GM23248 (cell line): Measurements from ENCODE around the gene DYNLT1. TPM values are rescaled to one million over a fixed set of nuclear protein-coding genes. Genes with fewer than 3 reads are reported as not detected.
"Not testable (repeated sequence)": the region's sequence is repeated elsewhere in the genome, so short reads cannot be mapped to it uniquely, and the experiment has no call there.

ENCODE experiments used
- DNase-seq: peaks from one replicate; pipeline ENCODE4 v3.0.0-alpha.2; 2015
- H2AFZ ChIP-seq: fragments of 200-600 bp; sonication (generic); 2 replicates; pipeline ENCODE4 v1.6.1; 2016; ENCODE audit warnings: antibody characterized with exemption
- H3F3A ChIP-seq: fragments of 200-600 bp; sonication (generic); 2 replicates; pipeline ENCODE4 v1.6.1; 2016; ENCODE audit warnings: mild to moderate bottlenecking, antibody characterized with exemption, mixed run types; ENCODE audit not compliant: insufficient read depth
- H3K27ac ChIP-seq: fragments of 200-600 bp; sonication (generic); 2 replicates; pipeline ENCODE4 v1.5.1; 2016; ENCODE audit warnings: mild to moderate bottlenecking
- H3K27me3 ChIP-seq: fragments of 200-600 bp; sonication (generic); replicated peaks from 2 replicates; pipeline ENCODE4 v1.6.1; 2016; ENCODE audit warnings: mild to moderate bottlenecking; ENCODE audit not compliant: insufficient read depth
- H3K36me3 ChIP-seq: fragments of 200-600 bp; sonication (generic); 2 replicates; pipeline ENCODE4 v1.6.1; 2016; ENCODE audit warnings: low read depth, mild to moderate bottlenecking
- H3K4me1 ChIP-seq: fragments of 200-600 bp; sonication (generic); 2 replicates; pipeline ENCODE4 v1.6.1; 2016; ENCODE audit warnings: mild to moderate bottlenecking; ENCODE audit not compliant: insufficient read depth
- H3K4me2 ChIP-seq: fragments of 200-600 bp; sonication (generic); one replicate; pipeline ENCODE4 v1.6.1; 2016; ENCODE audit warnings: mild to moderate bottlenecking; ENCODE audit not compliant: unreplicated experiment
- H3K4me3 ChIP-seq: fragments of 200-600 bp; sonication (generic); 2 replicates; pipeline ENCODE4 v1.5.1; 2016; ENCODE audit warnings: mild to moderate bottlenecking
- H3K79me2 ChIP-seq: fragments of 200-600 bp; sonication (generic); 2 replicates; pipeline ENCODE4 v1.6.1; 2016; ENCODE audit warnings: mild to moderate bottlenecking; ENCODE audit not compliant: insufficient read depth
- H3K9ac ChIP-seq: fragments of 200-600 bp; sonication (generic); 2 replicates; pipeline ENCODE4 v1.6.1; 2016; ENCODE audit warnings: mild to moderate bottlenecking
- H3K9me2 ChIP-seq: fragments of 200-600 bp; sonication (generic); 2 replicates; pipeline ENCODE4 v1.6.1; 2016; ENCODE audit warnings: mixed run types, mild to moderate bottlenecking, moderate library complexity; ENCODE audit not compliant: insufficient read depth
- H3K9me3 ChIP-seq: fragments of 200-600 bp; sonication (generic); one replicate; pipeline ENCODE4 v1.6.1; 2017; ENCODE audit warnings: low read depth
- H4K20me1 ChIP-seq: fragments of 200-600 bp; sonication (generic); 2 replicates; pipeline ENCODE4 v1.6.0; 2016; ENCODE audit not compliant: insufficient read depth
- EZH2 ChIP-seq: fragments of 200-600 bp; sonication (generic); IDR thresholded peaks from 2 replicates; pipeline ENCODE4 v1.6.1; 2018; ENCODE audit warnings: antibody characterized with exemption, mild to moderate bottlenecking; ENCODE audit not compliant: insufficient read depth, poor library complexity, severe bottlenecking
- EZH2phosphoT487 ChIP-seq: fragments of 200-600 bp; sonication (generic); IDR thresholded peaks from 2 replicates; pipeline ENCODE4 v1.6.1; 2018; ENCODE audit warnings: antibody characterized with exemption, moderate library complexity, mild to moderate bottlenecking, low read depth; ENCODE audit not compliant: insufficient read depth
- WGBS, 2 experiments: methylation state at CpG; one replicate each; pipeline ENCODE4 v1.1.6; 2015 to 2017; ENCODE audit warnings: low lambda C conversion rate in 2 of 2, low coverage in 1 of 2; ENCODE audit errors: missing lambda C conversion rate in 2 of 2; 5-methylcytosine and 5-hydroxymethylcytosine counted together
- in situ Hi-C: fragments of 300-500 bp; cut with MboI; formaldehyde crosslinking; loops from 2 replicates; pipeline ENCODE4 v1.15.0; 2020
- polyA plus RNA-seq: library from polyadenylated mRNA; unstranded; fragments of >200 nt; fragmentation: Nextera tagmentation; extraction: Ambion mirVana; gene quantifications from 2 replicates; pipeline ENCODE4 v1.2.1, GENCODE V29; 2016
- total RNA-seq: library from RNA; depleted of rRNA; stranded (reverse); fragments of >200 nt; shearing (Covaris generic); gene quantifications from 2 replicates; pipeline ENCODE4 v1.2.3, GENCODE V29; 2014

Gene DYNLT1
- total and polyA plus RNA-seq, 2 experiments from 2014 or later: 79.7 to 368 TPM

- no peak overlapping the region for H3K27ac ChIP-seq
- no peaks in the 10 kb centered on the region for H3K9me2 ChIP-seq
- peaks cover 18% of the 10 kb centered on the region for H3F3A ChIP-seq
- H3K4me3 ChIP-seq: no peak overlapping the region
- peaks cover 12% of the 10 kb centered on the region for H3K4me1 ChIP-seq
- H2AFZ ChIP-seq: no peak overlapping the region
- no peaks in the 10 kb centered on the region for H3K27me3 ChIP-seq
- H3K9ac ChIP-seq: no peak overlapping the region
- in situ Hi-C loops: no loop called here
- WGBS, 2 experiments: 83 to 88% methylated on average over 3 of the region's 3 CpGs
- H4K20me1 ChIP-seq: no peaks in the 10 kb centered on the region
- no peaks in the 10 kb centered on the region for H3K79me2 ChIP-seq
- no peaks in the 10 kb centered on the region for H3K9me3 ChIP-seq
- H3K4me2 ChIP-seq: no peak overlapping the region
- DNase-seq: no peak
- no peak for TF ChIP-seq EZH2
- no peak for TF ChIP-seq EZH2phosphoT487
- no peaks in the 10 kb centered on the region for H3K36me3 ChIP-seq
Measured at GRCh38 chr6:158661156-158661685, 16.7 kb upstream of the DYNLT1 start.

DNA sequence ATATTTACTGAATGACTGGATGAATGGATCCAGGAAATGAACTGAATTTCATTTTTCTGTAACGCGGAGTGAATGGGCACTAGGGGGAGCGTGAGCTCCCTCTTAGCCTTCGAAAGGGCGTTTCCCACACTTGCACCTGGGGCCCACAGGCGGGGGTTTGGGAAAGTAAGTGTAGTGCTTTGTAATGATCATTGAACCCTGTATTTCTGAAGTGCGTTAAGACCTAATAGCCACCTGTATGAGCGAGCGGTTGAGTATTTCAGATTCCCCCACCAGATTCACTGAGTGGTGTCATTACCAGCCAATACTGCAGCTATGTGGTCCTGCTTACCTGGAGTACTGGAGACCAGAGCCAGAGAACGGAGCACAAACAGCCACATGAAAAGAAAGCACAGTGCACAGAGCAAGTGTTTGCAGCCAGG is 15.8 kb upstream of the DYNLT1 start:
- Histone ChIP-seq H3K4me3 (no peak overlapping the region), H3K79me2 (no peaks in the 10 kb centered on the region), H3K9me2 (no peaks in the 10 kb centered on the region), H3K27ac (no peak overlapping the region), H2AFZ (no peak overlapping the region), H3K9ac (no peak overlapping the region), H3K4me2 (no peak overlapping the region), H4K20me1 (no peaks in the 10 kb centered on the region), H3K36me3 (no peaks in the 10 kb centered on the region), H3K9me3 (no peaks in the 10 kb centered on the region), H3K27me3 (no peaks in the 10 kb centered on the region), H3F3A (peaks cover 27% of the 10 kb centered on the region), H3K4me1 (peaks cover 18% of the 10 kb centered on the region)
- in situ Hi-C loops: no loop called here
- peak; percentile 41 for DNase-seq
- TF ChIP-seq EZH2 (no peak), EZH2phosphoT487 (no peak)
- 69% methylated on average over 10 of the region's 10 CpGs for WGBS, 2 experiments

GRCh38 chr6:158656986-158657385 is 12.4 kb upstream of the DYNLT1 start:
- H3K9me2 ChIP-seq, H4K20me1 ChIP-seq, H3K79me2 ChIP-seq, in situ Hi-C loops, H3K9me3 ChIP-seq, H3K27me3 ChIP-seq, H3K36me3 ChIP-seq, H2AFZ ChIP-seq, H3K4me3 ChIP-seq: not testable (repeated sequence)
- peak overlapping the region; percentile 16 for H3K4me2 ChIP-seq
- peaks cover 44% of the 10 kb centered on the region for H3F3A ChIP-seq
- H3K27ac ChIP-seq: peak overlapping the region; percentile 48
- H3K9ac ChIP-seq: 0 out of 2 replicates have a peak overlapping the region, but pooled peaks have one; percentile 18
- DNase-seq: peak; percentile 67
- WGBS, 2 experiments: 18 to 22% methylated on average over 9 of the region's 9 CpGs
- peaks cover 33% of the 10 kb centered on the region for H3K4me1 ChIP-seq

- peaks cover 33% of the 10 kb centered on the region for H3K4me1 ChIP-seq
- DNase-seq: peak; percentile 34
Measured at GRCh38 chr6:158655569-158656450, 11.3 kb upstream of the DYNLT1 start.

More at GRCh38 chr6:158655569-158656450, 11.3 kb upstream of the DYNLT1 start:
- TF ChIP-seq EZH2 (no peak), EZH2phosphoT487 (no peak)
- peak overlapping the region; percentile 99 for H3K27ac ChIP-seq
- H3K36me3 ChIP-seq: no peaks in the 10 kb centered on the region
- H3K27me3 ChIP-seq: no peaks in the 10 kb centered on the region
- peaks cover 44% of the 10 kb centered on the region for H3F3A ChIP-seq
- H3K4me2 ChIP-seq: peak overlapping the region; percentile 80
- H3K9ac ChIP-seq: peak overlapping the region; percentile 86
- 89 to 92% methylated on average over 21 to 22 of the region's 22 CpGs for WGBS, 2 experiments
- peak overlapping the region; percentile 57 for H3K4me3 ChIP-seq
- no peaks in the 10 kb centered on the region for H3K79me2 ChIP-seq
- H3K9me3 ChIP-seq: no peaks in the 10 kb centered on the region
- H2AFZ ChIP-seq: no peak overlapping the region; the same call in 1 of the 2 replicates
- no peaks in the 10 kb centered on the region for H3K9me2 ChIP-seq
- no peaks in the 10 kb centered on the region for H4K20me1 ChIP-seq
- in situ Hi-C loops: no loop called here
